ENCODE data around the gene MRGPRG. TPM values are rescaled to one million over a fixed set of nuclear protein-coding genes. Genes with fewer than 3 reads are reported as not detected.
A peak's percentile ranks its signal among the peaks of the same experiment; 100 is the strongest.

The MRGPRG gene
- total and polyA plus RNA-seq, 7 donors: not detected

GRCh38 chr11:3221408-3222002 is 2.9 kb upstream of the MRGPRG start:
- intact Hi-C loops (cut with DNase I): no loop called here
- WGBS, 2 donors: 26 to 59% methylated on average over 27 of the region's 27 CpGs
- H3K4me3 ChIP-seq: no peak overlapping the region
- H3K36me3 ChIP-seq: no peaks in the 10 kb centered on the region
- H3K4me1 ChIP-seq: peaks cover 0 to 6% (median 0%) of the 10 kb centered on the region in 4 donors
- H3K9me3 ChIP-seq: no peaks in the 10 kb centered on the region
- H3K27ac ChIP-seq: no peak overlapping the region
- peak; percentile 54 for DNase-seq
- TF ChIP-seq EP300 (IDR thresholded peaks at IDR 0.05) (no peak), POLR2A (IDR thresholded peaks at IDR 0.05) (no peak), POLR2AphosphoS5 (IDR thresholded peaks at IDR 0.05) (no peak)
- TF ChIP-seq, protein P1, sequence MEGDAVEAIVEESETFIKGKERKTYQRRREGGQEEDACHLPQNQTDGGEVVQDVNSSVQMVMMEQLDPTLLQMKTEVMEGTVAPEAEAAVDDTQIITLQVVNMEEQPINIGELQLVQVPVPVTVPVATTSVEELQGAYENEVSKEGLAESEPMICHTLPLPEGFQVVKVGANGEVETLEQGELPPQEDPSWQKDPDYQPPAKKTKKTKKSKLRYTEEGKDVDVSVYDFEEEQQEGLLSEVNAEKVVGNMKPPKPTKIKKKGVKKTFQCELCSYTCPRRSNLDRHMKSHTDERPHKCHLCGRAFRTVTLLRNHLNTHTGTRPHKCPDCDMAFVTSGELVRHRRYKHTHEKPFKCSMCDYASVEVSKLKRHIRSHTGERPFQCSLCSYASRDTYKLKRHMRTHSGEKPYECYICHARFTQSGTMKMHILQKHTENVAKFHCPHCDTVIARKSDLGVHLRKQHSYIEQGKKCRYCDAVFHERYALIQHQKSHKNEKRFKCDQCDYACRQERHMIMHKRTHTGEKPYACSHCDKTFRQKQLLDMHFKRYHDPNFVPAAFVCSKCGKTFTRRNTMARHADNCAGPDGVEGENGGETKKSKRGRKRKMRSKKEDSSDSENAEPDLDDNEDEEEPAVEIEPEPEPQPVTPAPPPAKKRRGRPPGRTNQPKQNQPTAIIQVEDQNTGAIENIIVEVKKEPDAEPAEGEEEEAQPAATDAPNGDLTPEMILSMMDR (IDR thresholded peaks at IDR 0.05): no peak
- peaks cover 3 to 72% (median 23%) of the 10 kb centered on the region in 3 donors for H3K27me3 ChIP-seq

GRCh38 chr11:3220521-3221407 is 2.2 kb upstream of the MRGPRG start:
- Histone ChIP-seq H3K27ac (no peak overlapping the region), H3K27me3 (peaks cover 5 to 80% (median 31%) of the 10 kb centered on the region in 3 donors), H3K4me3 (no peak overlapping the region), H3K9me3 (no peaks in the 10 kb centered on the region), H3K4me1 (peaks cover 0 to 6% (median 0%) of the 10 kb centered on the region in 4 donors), H3K36me3 (no peaks in the 10 kb centered on the region)
- no peak for TF ChIP-seq EP300 (IDR thresholded peaks at IDR 0.05)
- no peak for TF ChIP-seq POLR2AphosphoS5 (IDR thresholded peaks at IDR 0.05)
- TF ChIP-seq, protein P1 (IDR thresholded peaks at IDR 0.05): no peak
- DNase-seq: peak; percentile 52
- intact Hi-C loops (cut with DNase I): no loop called here
- 21 to 61% methylated on average over 21 of the region's 21 CpGs for WGBS, 2 donors

GRCh38 chr11:3220101-3220500 is 1.5 kb upstream of the MRGPRG start:
- WGBS, 2 donors: 57 to 65% methylated on average over 11 of the region's 11 CpGs
- no peak overlapping the region for H3K27ac ChIP-seq
- H3K4me3 ChIP-seq: no peak overlapping the region
- peaks cover 0 to 6% (median 0%) of the 10 kb centered on the region in 4 donors for H3K4me1 ChIP-seq
- DNase-seq: no peak
- TF ChIP-seq, protein P1 (IDR thresholded peaks at IDR 0.05): no peak
- TF ChIP-seq POLR2AphosphoS5 (IDR thresholded peaks at IDR 0.05) (no peak), EP300 (IDR thresholded peaks at IDR 0.05) (no peak), POLR2A (IDR thresholded peaks at IDR 0.05) (no peak)
- intact Hi-C loops (cut with DNase I): no loop called here
- peaks cover 5 to 86% (median 37%) of the 10 kb centered on the region in 3 donors for H3K27me3 ChIP-seq
- no peaks in the 10 kb centered on the region for H3K9me3 ChIP-seq
- no peaks in the 10 kb centered on the region for H3K36me3 ChIP-seq

- Histone ChIP-seq H3K4me1 (peaks cover 0 to 6% (median 0%) of the 10 kb centered on the region in 4 donors), H3K27me3 (peaks cover 5 to 89% (median 39%) of the 10 kb centered on the region in 3 donors), H3K4me3 (no peak overlapping the region), H3K36me3 (no peaks in the 10 kb centered on the region), H3K27ac (no peak overlapping the region), H3K9me3 (no peaks in the 10 kb centered on the region)
- TF ChIP-seq POLR2A (IDR thresholded peaks at IDR 0.05) (no peak), POLR2AphosphoS5 (IDR thresholded peaks at IDR 0.05) (no peak), EP300 (IDR thresholded peaks at IDR 0.05) (no peak)
- TF ChIP-seq, protein P1 (IDR thresholded peaks at IDR 0.05): no peak
- WGBS, 2 donors: 71 to 80% methylated on average over 14 of the region's 14 CpGs
- intact Hi-C loops (cut with DNase I): loop anchor here (5.0 to 10.0 kb wide), 2 partner anchors 52 to 195 kb away; partner anchors contain the start of gene OSBPL5
- DNase-seq: peak; percentile 61
These were observed 774 bp upstream of the MRGPRG start for GRCh38 chr11:3219281-3219892.
